ENCODE data around the gene C3orf62. TPM values are rescaled to one million over a fixed set of nuclear protein-coding genes. Genes with fewer than 3 reads are reported as not detected.

Gene C3orf62
- total RNA-seq, 2 experiments from 2014 or later, result 6.4 to 11.7 TPM

DNA sequence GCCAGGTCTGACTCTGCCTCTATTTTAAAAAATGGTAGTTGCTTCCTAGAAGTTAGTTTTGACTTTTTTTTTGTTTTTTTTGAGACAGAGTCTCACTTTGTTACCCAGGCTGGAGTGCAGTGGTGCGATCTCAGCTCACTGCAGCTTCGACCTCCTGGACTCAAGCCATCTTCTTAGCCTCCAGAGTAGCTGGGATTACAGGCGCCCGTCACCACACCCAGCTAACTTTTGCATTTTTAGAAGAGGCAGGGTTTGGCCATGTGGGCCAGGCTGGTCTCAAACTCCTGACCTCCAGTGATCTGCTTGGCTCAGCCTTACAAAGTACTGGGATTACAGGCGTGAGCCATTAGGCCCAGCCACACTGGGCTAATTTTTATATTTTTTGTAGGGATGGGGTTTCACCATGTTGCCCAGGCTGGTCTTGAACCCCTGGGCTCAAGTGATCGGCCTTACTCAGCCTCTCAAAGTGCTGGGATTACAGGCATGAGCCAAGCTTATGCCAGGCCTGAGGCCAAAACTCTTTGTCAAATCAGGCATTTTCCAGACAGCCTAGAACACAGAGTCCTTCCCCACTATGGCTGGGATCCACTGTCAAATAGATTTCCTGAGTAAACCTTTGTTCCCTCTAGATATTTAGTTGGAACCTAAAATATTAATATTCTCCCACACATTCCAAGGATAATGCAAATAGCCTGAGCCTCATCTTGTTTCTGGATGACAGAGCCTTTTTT is 13.7 kb downstream of the C3orf62 start:
- H3K9me2 ChIP-seq (ENCODE audit: insufficient read depth, low read length), result no peaks in the 10 kb centered on the region

GRCh38 chr3:49260806-49261324 is 16.2 kb downstream of the C3orf62 start:
- Histone ChIP-seq H3K4me2 (ENCODE audit: low read length) (no peak overlapping the region), H3K4me1 (ENCODE audit: insufficient read depth, low read length, poor library complexity, severe bottlenecking) (no peaks in the 10 kb centered on the region), H3K9me2 (ENCODE audit: insufficient read depth, low read length) (no peaks in the 10 kb centered on the region), H3K79me2 (ENCODE audit: insufficient read depth, low read depth, low read length) (no peaks in the 10 kb centered on the region), H4K20me1 (ENCODE audit: insufficient read depth, low read length) (no peaks in the 10 kb centered on the region), H3K27ac (ENCODE audit: low read depth, low read length, poor library complexity, severe bottlenecking) (no peak overlapping the region), H3K9me3 (ENCODE audit: low read length) (no peaks in the 10 kb centered on the region), H3K4me3 (ENCODE audit: low read depth, low read length, poor library complexity, severe bottlenecking) (no peak overlapping the region), H2AFZ (ENCODE audit: low read length) (no peak overlapping the region), H3K36me3 (ENCODE audit: insufficient read depth, low read length) (no peaks in the 10 kb centered on the region; the same call in 1 of the 2 replicates)
- intact Hi-C loops (cut with micrococcal nuclease; ENCODE audit: unreplicated experiment), result no loop called here
- TF ChIP-seq EZH2phosphoT487 (IDR thresholded peaks at IDR 0.05; ENCODE audit: borderline replicate concordance, low read depth, low read length), result no peak
- TF ChIP-seq, protein P1, sequence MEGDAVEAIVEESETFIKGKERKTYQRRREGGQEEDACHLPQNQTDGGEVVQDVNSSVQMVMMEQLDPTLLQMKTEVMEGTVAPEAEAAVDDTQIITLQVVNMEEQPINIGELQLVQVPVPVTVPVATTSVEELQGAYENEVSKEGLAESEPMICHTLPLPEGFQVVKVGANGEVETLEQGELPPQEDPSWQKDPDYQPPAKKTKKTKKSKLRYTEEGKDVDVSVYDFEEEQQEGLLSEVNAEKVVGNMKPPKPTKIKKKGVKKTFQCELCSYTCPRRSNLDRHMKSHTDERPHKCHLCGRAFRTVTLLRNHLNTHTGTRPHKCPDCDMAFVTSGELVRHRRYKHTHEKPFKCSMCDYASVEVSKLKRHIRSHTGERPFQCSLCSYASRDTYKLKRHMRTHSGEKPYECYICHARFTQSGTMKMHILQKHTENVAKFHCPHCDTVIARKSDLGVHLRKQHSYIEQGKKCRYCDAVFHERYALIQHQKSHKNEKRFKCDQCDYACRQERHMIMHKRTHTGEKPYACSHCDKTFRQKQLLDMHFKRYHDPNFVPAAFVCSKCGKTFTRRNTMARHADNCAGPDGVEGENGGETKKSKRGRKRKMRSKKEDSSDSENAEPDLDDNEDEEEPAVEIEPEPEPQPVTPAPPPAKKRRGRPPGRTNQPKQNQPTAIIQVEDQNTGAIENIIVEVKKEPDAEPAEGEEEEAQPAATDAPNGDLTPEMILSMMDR (conservative IDR thresholded peaks at IDR 0.05; ENCODE audit: low read length), result no peak
- ChIA-PET POLR2A (no interaction called here), CTCF (ENCODE audit: unreplicated experiment) (no interaction called here)
- DNase-seq (ENCODE audit: low spot score), result no peak
- BruUV-seq (replicated peaks), result TSS peak; percentile 61

More for the DNA sequence above, 13.7 kb downstream of the C3orf62 start:
- no peaks in the 10 kb centered on the region for H3K9me3 ChIP-seq (ENCODE audit: low read length)
- no peak for DNase-seq (ENCODE audit: low spot score)
- POLR2A ChIA-PET, result interaction anchor here (0.6 kb wide), 1 partner anchor 17 kb away, joined by 5 read pairs; no protein-coding TSS in a partner anchor
- no peak overlapping the region for H3K27ac ChIP-seq (ENCODE audit: low read depth, low read length, poor library complexity, severe bottlenecking)
- TF ChIP-seq, protein P1 (conservative IDR thresholded peaks at IDR 0.05; ENCODE audit: low read length), result no peak
- TF ChIP-seq EZH2phosphoT487 (IDR thresholded peaks at IDR 0.05; ENCODE audit: borderline replicate concordance, low read depth, low read length), result no peak
- CTCF ChIA-PET (ENCODE audit: unreplicated experiment), result no interaction called here
- no peak overlapping the region for H2AFZ ChIP-seq (ENCODE audit: low read length)
- no peaks in the 10 kb centered on the region for H4K20me1 ChIP-seq (ENCODE audit: insufficient read depth, low read length)
- H3K4me3 ChIP-seq (ENCODE audit: low read depth, low read length, poor library complexity, severe bottlenecking), result no peak overlapping the region
- intact Hi-C loops (cut with micrococcal nuclease; ENCODE audit: unreplicated experiment), result no loop called here
- no peaks in the 10 kb centered on the region; the same call in 1 of the 2 replicates for H3K36me3 ChIP-seq (ENCODE audit: insufficient read depth, low read length)
- no TSS peak for BruUV-seq (replicated peaks)
- H3K4me1 ChIP-seq (ENCODE audit: insufficient read depth, low read length, poor library complexity, severe bottlenecking), result no peaks in the 10 kb centered on the region
- no peaks in the 10 kb centered on the region for H3K79me2 ChIP-seq (ENCODE audit: insufficient read depth, low read depth, low read length)
- no peak overlapping the region for H3K4me2 ChIP-seq (ENCODE audit: low read length)

GRCh38 chr3:49257187-49257586 is 19.8 kb downstream of the C3orf62 start:
- Histone ChIP-seq H3K36me3 (ENCODE audit: insufficient read depth, low read length) (no peaks in the 10 kb centered on the region), H4K20me1 (ENCODE audit: insufficient read depth, low read length) (no peaks in the 10 kb centered on the region), H3K79me2 (ENCODE audit: insufficient read depth, low read depth, low read length) (no peaks in the 10 kb centered on the region), H3K9me3 (ENCODE audit: low read length) (no peaks in the 10 kb centered on the region), H2AFZ (ENCODE audit: low read length) (no peak overlapping the region), H3K4me3 (ENCODE audit: low read depth, low read length, poor library complexity, severe bottlenecking) (no peak overlapping the region), H3K4me2 (ENCODE audit: low read length) (no peak overlapping the region), H3K9me2 (ENCODE audit: insufficient read depth, low read length) (no peaks in the 10 kb centered on the region), H3K4me1 (ENCODE audit: insufficient read depth, low read length, poor library complexity, severe bottlenecking) (no peaks in the 10 kb centered on the region), H3K27ac (ENCODE audit: low read depth, low read length, poor library complexity, severe bottlenecking) (no peak overlapping the region)
- no TSS peak for BruUV-seq (replicated peaks)
- intact Hi-C loops (cut with micrococcal nuclease; ENCODE audit: unreplicated experiment), result no loop called here
- TF ChIP-seq, protein P1 (conservative IDR thresholded peaks at IDR 0.05; ENCODE audit: low read length), result no peak
- TF ChIP-seq EZH2phosphoT487 (IDR thresholded peaks at IDR 0.05; ENCODE audit: borderline replicate concordance, low read depth, low read length), result no peak
- POLR2A ChIA-PET, result no interaction called here
- no peak for DNase-seq (ENCODE audit: low spot score)
- CTCF ChIA-PET (ENCODE audit: unreplicated experiment), result no interaction called here
